Activated T-helper 9 cell treated with anti-CD3 and anti-CD28 coated beads, Interleukin-2, amount 50 U/mL, for 16 hours (primary cell): ENCODE data around the gene CACNA1F.
A peak's percentile ranks its signal among the peaks of the same experiment; 100 is the strongest.

Experiments
- DNase-seq: peaks from one replicate; pipeline ENCODE4 v3.0.0-alpha.2; 2020; ENCODE audit warnings: low read depth

CACNA1F gene

DNA sequence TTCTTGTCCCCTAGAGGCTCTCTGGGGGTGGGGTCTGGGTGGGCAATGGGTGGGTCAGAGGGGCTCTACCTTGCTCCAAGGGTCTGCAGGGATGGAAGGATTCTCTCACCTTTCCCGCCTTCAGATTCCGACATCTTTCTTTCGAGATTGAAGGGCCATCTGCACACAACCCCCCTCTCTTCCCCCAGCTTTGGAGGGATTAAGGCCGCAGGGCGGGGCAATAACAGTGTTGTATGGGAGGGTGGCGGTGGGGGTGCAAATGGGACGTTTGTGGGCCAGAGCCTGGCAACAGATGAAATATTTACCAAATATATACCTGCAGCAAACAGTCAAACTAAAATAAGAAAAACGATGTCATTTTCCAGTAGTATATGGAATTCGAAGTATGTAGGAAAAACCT, at the start of gene CACNA1F:
TSS of gene CACNA1F (minus strand) at position 165 of the 400 bp plus-strand sequence. CDS start at position 134, 31 bp downstream.
- DNase-seq: no peak

DNA sequence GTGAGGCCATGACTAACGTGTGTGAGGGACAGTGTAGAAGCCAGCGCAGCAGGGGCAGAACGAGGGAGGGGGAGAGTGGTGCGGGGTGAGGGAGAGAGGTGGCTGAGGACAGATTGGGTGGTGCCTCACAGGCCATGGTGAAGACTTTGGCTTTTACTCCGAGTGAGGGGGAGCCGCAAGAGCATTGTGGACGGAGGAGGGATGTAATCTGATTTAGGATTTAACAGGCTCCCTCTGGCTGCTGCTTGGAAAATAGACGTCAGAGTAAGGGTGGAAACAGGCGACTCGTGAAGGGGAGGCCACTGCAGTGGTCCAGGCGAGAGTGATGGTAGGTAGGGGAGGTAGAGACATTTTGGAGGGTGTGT, 49.5 kb upstream of the CACNA1F start:
- DNase-seq: no peak

DNA sequence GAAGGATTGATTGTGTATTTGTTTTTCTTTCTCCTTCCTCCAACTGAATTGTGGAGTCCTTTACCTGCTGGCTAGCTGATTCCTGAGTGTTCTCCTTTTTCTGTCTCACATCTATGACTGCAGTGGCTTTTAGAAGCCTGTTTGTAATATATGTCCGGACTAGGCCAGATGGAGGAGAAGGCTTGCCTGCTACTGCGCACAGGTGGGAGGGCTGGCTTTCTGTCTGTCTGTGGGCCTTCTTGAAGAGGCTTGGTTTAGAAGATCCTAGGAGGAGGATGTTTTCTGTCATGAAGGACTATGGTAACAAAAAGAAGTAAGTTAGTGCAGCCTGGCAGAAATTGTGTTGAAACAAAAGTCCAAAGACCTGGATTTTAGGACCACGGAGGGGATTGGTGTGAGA, 44.9 kb upstream of the CACNA1F start:
- DNase-seq: no peak

DNA sequence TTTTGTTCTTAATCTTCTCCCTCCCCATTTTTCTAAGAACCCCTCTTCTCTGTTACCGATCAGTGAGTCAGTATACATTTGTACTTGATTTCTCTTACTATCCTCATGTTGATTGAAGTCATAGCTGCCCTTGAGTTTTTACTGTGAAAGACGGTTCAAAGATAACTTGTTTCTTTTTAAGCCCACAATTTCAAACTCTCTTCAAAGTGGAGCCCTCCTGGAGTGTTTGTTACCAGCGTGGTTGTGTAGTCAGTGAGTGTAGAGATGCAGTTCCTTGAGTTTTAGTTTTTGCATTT, 44.3 kb upstream of the CACNA1F start:
- DNase-seq: no peak

DNA sequence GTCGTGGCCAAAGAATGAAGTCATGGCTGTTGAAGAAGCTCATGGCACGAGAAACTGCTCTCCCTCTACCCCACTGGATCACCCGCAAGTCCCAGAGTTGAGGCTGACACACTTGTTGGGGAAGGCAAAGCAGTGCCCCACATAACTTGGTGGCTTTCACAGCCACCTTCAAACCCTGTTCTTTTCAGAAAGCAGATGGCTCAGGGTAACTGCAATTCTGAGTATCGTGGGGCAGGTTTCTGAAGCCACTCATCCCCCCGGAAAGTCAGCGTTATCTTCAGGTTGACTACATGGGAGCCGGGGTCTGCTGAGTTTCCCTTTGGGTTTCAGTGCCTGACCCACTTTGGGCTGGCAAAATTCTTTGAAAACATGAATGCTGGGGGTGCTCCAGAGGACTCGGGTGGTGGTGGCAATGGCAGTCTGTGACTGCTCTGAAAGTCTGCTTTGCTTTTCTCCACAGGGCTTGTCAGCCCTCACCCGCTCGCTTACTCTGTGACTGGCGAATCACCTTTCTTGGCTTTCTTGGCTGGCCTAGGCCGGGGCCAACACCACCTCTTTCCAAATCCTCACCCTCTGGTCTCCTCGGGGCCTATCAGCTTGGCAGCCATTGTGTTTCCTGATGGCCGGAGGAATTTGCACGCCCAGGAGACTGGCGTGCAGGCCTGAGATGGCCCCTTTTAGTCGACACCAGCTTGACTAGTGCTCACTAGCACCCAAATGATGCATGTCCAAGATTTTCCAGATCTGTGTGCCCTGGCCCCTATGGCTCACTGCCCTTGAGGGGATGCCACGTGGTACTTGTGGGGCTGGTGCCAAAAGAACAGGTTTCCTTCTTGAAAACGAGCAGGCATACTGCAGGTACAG, 43.8 kb upstream of the CACNA1F start:
- DNase-seq: no peak

DNA sequence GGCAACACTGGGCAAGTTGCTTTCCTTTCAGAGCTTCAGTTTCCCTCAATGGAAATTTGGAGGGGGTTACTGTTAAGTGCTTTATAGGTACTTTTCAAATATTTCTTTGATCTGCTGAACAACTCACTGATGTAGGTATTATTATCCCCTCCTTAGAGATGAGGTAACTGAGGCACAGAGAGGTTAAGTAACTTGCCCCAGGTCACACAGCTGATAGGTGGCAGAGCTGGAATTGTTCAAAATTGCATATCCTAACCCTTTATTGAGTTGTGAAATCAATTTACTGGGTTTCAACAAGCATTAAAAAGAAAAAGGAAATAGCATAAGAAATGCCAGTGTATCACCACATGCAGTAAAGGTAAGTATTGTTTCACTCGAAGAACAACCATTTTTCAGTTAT, 43.1 kb upstream of the CACNA1F start:
- no peak for DNase-seq

DNA sequence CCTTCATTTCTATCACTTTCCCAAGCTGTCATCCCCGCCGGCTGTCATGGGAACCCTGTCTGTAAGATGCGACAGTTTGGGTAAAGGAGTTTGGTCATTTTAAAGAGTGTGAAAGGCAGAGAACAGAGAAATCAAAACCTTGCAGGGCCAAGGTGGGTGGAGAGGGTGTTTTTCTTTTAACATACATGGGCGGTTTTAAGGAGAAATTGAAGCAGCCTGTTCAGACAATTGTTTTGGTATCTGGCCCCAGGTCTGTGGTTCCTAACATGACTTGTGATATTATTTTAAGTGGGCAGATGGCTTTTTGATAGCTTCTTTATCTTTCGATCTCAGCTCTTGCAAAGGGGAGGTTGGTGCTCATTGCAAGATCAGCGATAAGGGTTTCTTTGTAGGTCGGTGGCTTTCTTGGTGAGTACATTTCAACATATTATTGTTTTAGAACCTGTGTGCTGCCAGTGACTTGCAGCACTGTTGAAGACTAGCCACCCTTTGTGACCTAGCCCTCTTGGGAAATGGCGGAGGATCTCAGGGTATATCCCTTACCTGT, 40.1 kb upstream of the CACNA1F start:
- no peak for DNase-seq

DNA sequence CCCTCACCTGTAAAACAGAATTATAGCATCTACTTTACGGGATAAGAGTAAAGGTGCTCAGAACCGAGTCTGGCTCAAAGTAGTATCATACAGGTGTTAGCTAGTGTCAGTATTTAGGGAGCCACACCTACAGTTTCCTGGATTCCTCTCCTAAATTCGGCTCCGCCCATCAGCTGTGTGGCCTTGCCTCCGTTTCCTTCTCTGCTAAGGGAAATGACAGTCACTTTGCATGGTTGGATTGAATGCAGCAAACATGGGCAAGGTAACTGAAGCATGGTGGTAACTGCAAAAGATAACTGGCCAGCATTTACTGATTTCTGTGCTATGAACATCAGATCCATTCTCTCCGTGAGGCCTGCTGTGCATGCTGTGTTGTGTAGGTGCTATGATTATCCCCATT, 39.3 kb upstream of the CACNA1F start:
- no peak for DNase-seq

DNA sequence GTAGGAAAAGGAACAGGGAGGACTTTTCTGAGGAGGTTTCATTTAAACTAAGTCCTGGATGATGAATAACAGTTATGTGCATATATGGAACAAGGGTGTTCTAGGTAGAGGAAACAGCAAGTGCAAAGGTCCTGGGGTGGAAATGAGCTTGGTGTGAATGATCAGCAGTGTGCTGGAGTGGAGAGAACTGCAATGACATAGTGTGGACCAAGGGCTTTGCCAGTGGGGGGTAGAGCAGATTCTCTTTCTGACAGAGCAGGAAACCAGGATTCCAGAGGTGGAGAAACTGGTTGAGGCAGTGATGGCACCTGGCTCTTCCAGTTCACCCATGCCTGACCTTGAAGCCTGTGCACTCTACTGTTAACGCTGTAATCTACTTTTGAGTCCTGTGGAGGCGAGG, 38.2 kb upstream of the CACNA1F start:
- DNase-seq: no peak

DNA sequence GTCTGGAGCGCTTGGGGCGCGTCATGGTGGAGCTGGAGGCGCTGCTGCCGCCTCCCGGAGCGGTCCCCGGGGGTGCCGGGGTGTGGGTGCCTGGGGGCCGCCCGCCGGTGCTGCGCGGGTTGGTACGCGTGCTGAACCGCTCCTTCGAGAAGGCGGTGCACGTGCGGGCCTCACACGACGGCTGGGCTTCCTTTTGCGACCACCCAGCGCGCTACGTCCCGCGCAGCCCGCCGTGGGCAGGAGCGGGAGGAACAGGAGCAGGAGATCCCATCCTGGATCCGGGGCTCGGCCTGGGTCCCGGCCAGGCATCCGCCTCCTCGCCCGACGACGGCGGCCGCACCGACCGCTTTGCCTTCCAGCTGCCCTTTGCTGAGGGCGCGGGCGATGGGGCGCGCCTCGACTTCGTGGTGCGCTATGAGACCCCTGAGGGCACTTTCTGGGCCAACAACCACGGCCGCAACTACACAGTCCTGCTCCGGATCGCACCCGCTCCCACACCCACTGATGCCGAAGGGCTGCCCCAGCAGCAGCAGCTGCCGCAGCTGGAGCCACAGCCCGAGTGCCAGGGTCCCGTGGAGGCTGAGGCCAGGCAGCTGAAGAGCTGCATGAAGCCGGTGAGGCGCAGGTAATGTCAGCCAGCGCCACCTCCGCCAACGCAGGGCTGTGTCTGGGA, 37.2 kb upstream of the CACNA1F start:
- DNase-seq: no peak

DNA sequence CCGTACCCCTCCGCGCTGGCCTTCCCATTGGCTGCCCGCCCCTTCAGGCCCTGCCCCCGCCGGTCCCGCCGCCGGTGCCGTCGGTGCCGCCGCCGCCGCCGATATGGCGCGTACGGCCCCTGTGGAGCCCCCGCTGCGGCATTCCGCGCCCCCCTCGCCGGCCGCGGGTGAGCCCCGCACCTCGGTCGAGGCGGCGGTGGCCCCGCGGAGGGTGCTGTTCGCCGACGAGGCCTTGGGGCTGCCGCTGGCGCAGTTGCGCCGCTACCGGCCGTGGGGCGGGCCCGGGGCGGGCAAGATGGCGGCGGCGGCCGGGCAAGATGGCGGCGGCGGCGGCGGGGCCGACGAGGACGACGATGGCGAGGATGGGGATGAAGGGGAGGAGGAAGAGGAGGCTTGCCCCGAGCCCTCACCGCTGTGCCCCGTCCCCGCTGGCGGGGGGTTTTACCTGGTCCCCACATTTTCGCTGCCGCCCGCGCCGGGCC, 36.7 kb upstream of the CACNA1F start, which contains the start of gene PPP1R3F:
TSS of gene PPP1R3F (plus strand) at position 27 of the 482 bp plus-strand sequence. CDS start at position 104, 77 bp downstream.
- DNase-seq: peak; percentile 33

DNA sequence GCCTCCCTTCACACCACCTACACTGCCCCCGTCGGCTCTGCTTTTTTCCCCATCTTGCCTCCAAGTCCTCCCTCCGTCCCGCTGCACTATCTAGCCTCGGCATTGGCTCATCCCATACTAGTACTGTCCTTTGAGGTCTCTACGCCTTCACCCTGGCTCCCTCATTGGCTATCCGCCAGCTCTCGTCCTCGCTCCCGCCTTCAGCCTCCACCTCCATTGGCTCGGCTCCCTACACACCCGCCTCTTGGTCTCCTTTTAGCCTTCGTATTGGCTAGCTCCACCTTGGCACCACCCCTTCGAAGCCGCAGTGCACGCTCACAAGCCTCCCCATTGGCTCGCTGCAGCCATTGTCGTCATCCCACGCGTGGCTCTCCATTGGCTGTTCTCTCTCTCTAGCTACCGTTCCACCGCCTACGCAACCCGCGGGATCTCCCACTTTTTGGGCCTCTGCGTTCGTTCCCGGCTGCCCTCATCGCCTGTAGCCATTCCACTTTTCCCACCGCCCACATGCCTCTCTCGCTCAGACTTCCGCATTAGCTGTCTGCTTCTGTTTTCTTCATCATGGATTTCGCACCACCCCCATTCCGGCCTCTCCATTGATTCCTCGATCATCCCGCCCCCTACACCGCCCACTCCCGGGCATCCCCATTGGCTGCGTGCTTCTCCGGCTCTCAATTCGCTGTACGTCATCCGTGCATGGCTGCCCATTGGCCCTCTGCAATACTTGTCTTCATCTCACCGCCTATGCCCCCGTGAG, 36.0 kb upstream of the CACNA1F start:
- DNase-seq: peak; percentile 89

DNA sequence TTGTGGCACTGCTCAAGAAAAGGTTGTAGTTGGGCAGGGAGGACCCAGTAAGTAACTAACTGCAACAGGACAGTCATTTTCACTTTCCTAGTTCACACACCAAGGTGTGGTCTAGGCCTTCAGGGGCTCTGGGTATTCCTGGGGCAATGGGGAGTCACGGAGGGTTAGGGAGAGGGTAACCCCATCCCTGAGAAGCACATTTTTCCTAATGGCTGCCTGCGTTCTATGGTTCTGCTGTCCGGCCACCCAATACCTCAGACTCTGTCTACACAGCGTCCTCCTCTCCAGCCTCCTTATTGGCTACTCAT, 35.5 kb upstream of the CACNA1F start:
- no peak for DNase-seq

DNA sequence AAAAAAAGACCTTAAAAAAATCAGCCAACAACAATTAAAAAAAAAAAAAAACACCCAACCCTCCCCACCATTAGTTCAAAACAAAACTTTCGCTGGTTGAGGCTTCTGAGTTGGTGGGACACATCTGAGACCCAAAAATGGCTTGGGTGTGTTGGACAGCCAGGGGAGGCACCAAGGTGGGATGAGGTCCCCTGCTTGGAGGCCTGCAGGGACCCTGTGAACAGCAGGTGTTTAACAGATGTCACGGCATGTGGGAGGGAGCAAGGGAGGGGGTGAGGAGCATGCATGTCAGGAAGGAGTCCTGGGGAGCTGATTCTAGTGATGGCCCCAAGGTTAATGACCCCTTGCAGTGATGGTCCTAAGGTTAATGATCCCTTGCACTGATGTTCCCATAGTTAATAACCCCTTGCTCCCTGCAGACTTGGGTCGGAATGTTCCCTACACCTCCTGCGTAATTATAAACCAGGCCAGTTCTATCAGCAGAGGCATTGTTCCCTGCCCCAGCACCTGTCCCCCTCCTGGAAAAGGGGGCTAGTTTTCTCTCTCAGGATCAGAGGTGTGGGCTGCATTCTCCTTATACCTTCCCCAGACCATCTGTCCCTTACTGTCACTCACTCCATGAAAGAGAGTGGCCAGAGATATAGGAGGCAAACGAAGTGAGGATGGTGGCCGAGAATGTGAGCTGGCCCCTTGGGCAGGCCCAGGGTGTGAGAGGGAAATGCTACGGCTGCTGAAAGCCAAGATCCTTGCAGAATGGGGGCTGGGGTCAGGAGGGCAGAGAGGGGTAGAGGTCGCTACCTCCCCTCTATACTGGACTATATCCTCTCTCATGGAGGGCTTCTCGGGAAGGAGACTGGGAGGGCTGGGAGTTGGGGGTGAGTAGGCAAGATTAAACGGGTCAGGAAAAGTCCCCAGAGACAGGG, 33.6 kb upstream of the CACNA1F start:
- no peak for DNase-seq

DNA sequence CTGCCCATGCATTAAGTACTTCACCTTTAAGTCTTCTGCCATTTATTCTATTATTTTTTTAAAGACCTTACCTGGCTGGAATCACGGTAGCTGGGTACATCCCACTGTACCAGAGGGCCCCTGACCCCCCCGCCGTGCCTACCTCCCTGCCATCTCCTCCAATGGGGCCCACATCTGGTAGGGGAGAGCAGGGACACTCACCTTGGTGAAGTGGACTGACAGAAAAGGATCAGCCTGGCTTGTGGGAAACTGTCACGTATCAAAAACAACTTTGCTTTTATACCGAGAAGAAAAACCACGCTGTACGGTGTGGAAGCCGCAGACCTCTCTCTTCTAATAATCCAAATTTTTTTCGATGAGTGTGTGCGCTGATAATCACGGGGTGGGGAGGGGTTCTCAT, 31.3 kb upstream of the CACNA1F start, which contains the start of gene FOXP3:
TSS of gene FOXP3 (minus strand) at position 251 of the 400 bp plus-strand sequence. CDS start 6,205 bp downstream, outside the sequence.
- DNase-seq: no peak

DNA sequence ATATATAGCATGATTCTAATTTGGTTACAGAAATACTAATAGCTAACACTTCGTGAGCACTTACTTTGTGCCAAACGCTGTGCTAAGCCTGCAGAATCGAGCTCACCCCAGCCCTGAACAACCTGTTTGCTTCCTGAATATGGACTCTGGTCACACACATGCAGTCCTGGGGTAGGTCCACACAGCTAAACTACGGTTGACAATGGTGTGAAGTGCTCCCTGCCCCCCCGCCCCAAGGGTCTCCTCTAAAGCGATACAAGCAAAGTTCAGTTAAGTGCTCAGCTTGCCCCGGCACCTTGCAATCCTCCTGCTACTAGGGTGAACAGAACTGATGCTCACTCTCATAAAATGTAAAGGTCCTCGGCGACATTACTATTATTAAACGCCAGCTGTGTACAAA, 30.5 kb upstream of the CACNA1F start:
- no peak for DNase-seq

DNA sequence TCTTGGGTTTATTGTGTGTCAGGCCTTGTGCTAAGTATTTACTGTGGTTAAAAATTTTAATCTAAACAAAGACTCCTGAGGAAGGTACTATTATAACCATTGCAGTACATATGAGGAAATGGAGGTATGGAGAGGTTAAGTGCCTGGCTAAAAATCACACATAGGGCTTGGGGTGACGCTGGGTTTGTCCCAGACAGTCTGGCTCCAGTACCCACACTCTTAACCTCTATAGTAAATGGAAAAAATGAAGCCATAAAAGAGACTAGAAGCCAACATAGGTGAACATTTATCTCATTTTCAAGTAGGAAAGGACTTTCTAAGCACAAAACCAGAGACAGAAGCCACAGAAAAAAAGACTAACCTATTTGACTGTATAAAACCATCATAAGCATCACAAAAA, 29.5 kb upstream of the CACNA1F start:
- no peak for DNase-seq

DNA sequence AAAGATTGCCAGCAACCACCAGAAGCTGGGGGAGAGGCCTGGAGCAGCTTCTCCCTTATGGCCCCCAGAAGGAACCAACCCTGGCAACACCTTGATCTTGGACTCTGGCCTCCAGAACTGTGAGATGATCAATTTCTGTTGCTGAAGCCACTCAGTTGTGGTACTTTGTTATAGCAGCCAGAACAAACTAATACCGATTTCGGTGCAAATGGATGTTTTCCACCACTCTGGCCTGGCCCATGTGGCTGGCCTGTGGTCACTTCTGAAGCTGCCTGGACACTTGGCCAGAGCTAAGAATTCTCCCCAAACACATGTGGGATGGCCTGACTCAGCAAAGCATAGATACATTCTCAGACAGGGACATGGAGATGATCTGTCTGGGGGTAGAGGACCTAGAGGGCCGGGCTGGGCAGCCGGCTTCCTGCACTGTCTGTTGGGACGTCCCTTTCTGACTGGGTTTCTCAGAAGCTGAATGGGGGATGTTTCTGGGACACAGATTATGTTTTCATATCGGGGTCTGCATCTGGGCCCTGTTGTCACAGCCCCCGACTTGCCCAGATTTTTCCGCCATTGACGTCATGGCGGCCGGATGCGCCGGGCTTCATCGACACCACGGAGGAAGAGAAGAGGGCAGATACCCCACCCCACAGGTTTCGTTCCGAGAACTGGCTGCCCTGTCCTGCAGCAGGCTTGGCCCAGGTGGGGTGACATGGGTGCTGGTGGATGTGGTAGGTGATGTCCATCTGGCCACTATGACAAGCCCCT, 27.3 kb upstream of the CACNA1F start:
- DNase-seq: no peak

DNA sequence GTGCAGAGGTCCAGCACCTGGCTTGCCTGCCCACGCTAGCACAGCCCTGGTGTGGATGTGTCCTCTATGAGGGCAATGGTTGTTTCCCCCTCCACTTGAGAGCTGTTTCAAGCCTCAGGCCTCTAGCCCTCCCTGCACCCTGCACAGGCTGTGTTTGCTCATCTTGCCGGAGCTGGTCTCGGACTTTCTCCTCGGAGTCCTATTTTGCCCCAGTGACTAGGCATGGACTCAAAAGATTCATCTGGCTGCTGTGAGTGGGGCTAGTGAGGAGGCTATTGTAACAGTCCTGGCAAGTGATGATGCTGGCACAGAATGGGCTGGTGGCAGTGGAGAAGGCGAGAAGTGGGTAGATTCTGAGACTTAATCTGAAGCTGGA, 25.6 kb upstream of the CACNA1F start:
- DNase-seq: no peak

DNA sequence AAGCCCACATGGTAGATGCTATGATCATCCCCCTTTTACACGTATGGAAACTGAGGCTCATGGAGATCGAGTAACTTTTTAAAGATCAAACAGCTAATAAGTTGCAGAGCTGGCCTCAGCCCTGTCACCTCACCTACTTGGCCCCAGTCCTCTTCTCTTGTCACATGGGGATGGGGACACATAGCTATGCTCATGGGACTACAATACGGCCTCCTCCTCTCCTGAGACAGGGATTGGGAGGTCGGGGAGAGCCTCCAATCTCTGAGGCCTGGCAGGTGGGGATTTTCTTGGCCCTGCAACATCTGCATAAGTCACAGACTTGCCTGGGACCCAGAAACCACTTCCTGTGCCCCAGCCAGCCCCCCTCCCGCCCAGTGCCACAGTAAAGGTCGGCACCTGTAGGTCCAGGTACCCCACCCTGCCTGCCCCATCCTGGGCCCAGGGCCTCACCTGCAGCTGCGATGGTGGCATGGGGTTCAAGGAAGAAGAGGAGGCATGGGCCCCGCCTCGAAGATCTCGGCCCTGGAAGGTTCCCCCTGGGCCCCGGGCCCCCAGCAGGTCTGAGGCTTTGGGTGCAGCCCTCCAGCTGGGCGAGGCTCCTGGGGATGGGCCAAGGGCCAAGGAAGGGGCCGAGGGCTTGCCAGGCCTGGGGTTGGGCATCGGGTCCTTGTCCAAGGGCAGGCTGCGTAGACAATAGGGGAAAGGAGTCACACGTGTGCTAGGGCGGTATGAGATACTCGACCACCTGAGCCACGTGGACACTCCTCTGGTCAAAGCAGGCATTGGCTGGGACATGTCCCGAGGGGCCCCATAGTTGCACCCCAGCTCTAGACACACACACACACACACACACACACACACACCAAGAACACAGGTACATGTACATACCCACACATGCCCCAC, 25.0 kb upstream of the CACNA1F start:
- no peak for DNase-seq
